ENCODE measurements around the gene VAPA. TPM values are rescaled to one million over a fixed set of nuclear protein-coding genes. Genes with fewer than 3 reads are reported as not detected.
A peak's percentile ranks its signal among the peaks of the same experiment; 100 is the strongest.
"Not testable (repeated sequence)": the region's sequence is repeated elsewhere in the genome, so short reads cannot be mapped to it uniquely, and the experiment has no call there.

VAPA gene
- total and polyA plus RNA-seq, 2 donors (not counting 1 experiment from before 2014, with no cell fraction given), result 235 to 420 TPM

- H3K27me3 ChIP-seq (ENCODE audit: control insufficient read depth, insufficient read depth, low read length), result no peaks in the 10 kb centered on the region
- no peak overlapping the region for H2AFZ ChIP-seq (ENCODE audit: low read length)
- H3K4me3 ChIP-seq (replicated peaks in 1 of 4; ENCODE audit: control extremely low read depth in 1 of 4, insufficient read depth in 1 of 4, low read depth in 3 of 4, low read length in 4 of 4), result no peak overlapping the region
- TF ChIP-seq CTCF (conservative IDR thresholded peaks at IDR 0.05 in 1 of 2, IDR thresholded peaks at IDR 0.05 in 1 of 2; ENCODE audit: low read depth in 1 of 2, low read length in 2 of 2) (no peak), EZH2 (IDR thresholded peaks at IDR 0.05; ENCODE audit: low read length, missing control alignments) (no peak)
- no peak overlapping the region for H3K9ac ChIP-seq (ENCODE audit: insufficient read depth, low read length)
- H3K36me3 ChIP-seq (ENCODE audit: control insufficient read depth, insufficient read depth, low read length), result no peaks in the 10 kb centered on the region
- no peak overlapping the region for H3K4me2 ChIP-seq (ENCODE audit: extremely low read depth, insufficient read depth, low read length)
- H3K27ac ChIP-seq (ENCODE audit: insufficient read depth, low read length), result no peak overlapping the region
- H3K9me3 ChIP-seq (ENCODE audit: control insufficient read depth, insufficient read depth, low read depth, low read length), result no peaks in the 10 kb centered on the region
- H3K4me1 ChIP-seq (ENCODE audit: control insufficient read depth, extremely low read depth, insufficient read depth, low read length), result no peaks in the 10 kb centered on the region
- no peaks in the 10 kb centered on the region for H3K79me2 ChIP-seq (ENCODE audit: control insufficient read depth, insufficient read depth, low read length)
- H4K20me1 ChIP-seq (ENCODE audit: control insufficient read depth, extremely low read depth, insufficient read depth, low read length), result no peaks in the 10 kb centered on the region
- DNase-seq (ENCODE audit: low read depth in 2 of 2), result peak in 1 of 2 donors; percentile 46
These were observed 12.4 kb upstream of the VAPA start for GRCh38 chr18:9901377-9901776.

- not testable (repeated sequence) for H3K36me3 ChIP-seq (ENCODE audit: control insufficient read depth, insufficient read depth, low read length); H3K27me3 ChIP-seq (ENCODE audit: control insufficient read depth, insufficient read depth, low read length); H3K9ac ChIP-seq (ENCODE audit: insufficient read depth, low read length); H3K4me2 ChIP-seq (ENCODE audit: extremely low read depth, insufficient read depth, low read length); H3K79me2 ChIP-seq (ENCODE audit: control insufficient read depth, insufficient read depth, low read length); H2AFZ ChIP-seq (ENCODE audit: low read length); H3K27ac ChIP-seq (ENCODE audit: insufficient read depth, low read length); H3K9me3 ChIP-seq (ENCODE audit: control insufficient read depth, insufficient read depth, low read depth, low read length); H4K20me1 ChIP-seq (ENCODE audit: control insufficient read depth, extremely low read depth, insufficient read depth, low read length); H3K4me1 ChIP-seq (ENCODE audit: control insufficient read depth, extremely low read depth, insufficient read depth, low read length); H3K4me3 ChIP-seq (replicated peaks in 1 of 4; ENCODE audit: control extremely low read depth in 1 of 4, insufficient read depth in 1 of 4, low read depth in 3 of 4, low read length in 4 of 4); DNase-seq (ENCODE audit: low read depth in 2 of 2)
These were observed 11.6 kb upstream of the VAPA start for GRCh38 chr18:9902264-9902663.

- DNase-seq (ENCODE audit: low read depth in 2 of 2), result no peak
These were observed 11.0 kb upstream of the VAPA start for GRCh38 chr18:9902832-9903231.

More at GRCh38 chr18:9902832-9903231, 11.0 kb upstream of the VAPA start:
- no peaks in the 10 kb centered on the region for H3K79me2 ChIP-seq (ENCODE audit: control insufficient read depth, insufficient read depth, low read length)
- H3K4me3 ChIP-seq (replicated peaks in 1 of 4; ENCODE audit: control extremely low read depth in 1 of 4, insufficient read depth in 1 of 4, low read depth in 3 of 4, low read length in 4 of 4), result no peak overlapping the region
- no peaks in the 10 kb centered on the region for H4K20me1 ChIP-seq (ENCODE audit: control insufficient read depth, extremely low read depth, insufficient read depth, low read length)
- no peaks in the 10 kb centered on the region for H3K36me3 ChIP-seq (ENCODE audit: control insufficient read depth, insufficient read depth, low read length)
- TF ChIP-seq CTCF (conservative IDR thresholded peaks at IDR 0.05 in 1 of 2, IDR thresholded peaks at IDR 0.05 in 1 of 2; ENCODE audit: low read depth in 1 of 2, low read length in 2 of 2), result no peak
- TF ChIP-seq EZH2 (IDR thresholded peaks at IDR 0.05; ENCODE audit: low read length, missing control alignments), result no peak
- no peak overlapping the region for H3K9ac ChIP-seq (ENCODE audit: insufficient read depth, low read length)
- H2AFZ ChIP-seq (ENCODE audit: low read length), result peak overlapping the region; percentile 32
- no peaks in the 10 kb centered on the region for H3K4me1 ChIP-seq (ENCODE audit: control insufficient read depth, extremely low read depth, insufficient read depth, low read length)
- no peak overlapping the region for H3K4me2 ChIP-seq (ENCODE audit: extremely low read depth, insufficient read depth, low read length)
- no peak overlapping the region for H3K27ac ChIP-seq (ENCODE audit: insufficient read depth, low read length)
- H3K9me3 ChIP-seq (ENCODE audit: control insufficient read depth, insufficient read depth, low read depth, low read length), result no peaks in the 10 kb centered on the region
- H3K27me3 ChIP-seq (ENCODE audit: control insufficient read depth, insufficient read depth, low read length), result no peaks in the 10 kb centered on the region
